GM18909 (cell line): Measurements from ENCODE around the gene MB.

Experiments used
- ATAC-seq: cut with Tn5 transposase; IDR thresholded peaks from one replicate; pipeline ENCODE4 v1.9.1; 2021; ENCODE audit warnings: mild to moderate bottlenecking; ENCODE audit not compliant: unreplicated experiment, poor library complexity

Gene MB

GRCh38 chr22:35599364-35599763 lies 17.8 kb downstream of the MB start:
- no peak for ATAC-seq

- ATAC-seq, result no peak
Observed at GRCh38 chr22:35598396-35598710, 18.8 kb downstream of the MB start.

GRCh38 chr22:35597692-35598395 lies 19.3 kb downstream of the MB start:
- ATAC-seq, result no peak

GRCh38 chr22:35596821-35597220 lies 20.3 kb downstream of the MB start:
- ATAC-seq, result no peak

- no peak for ATAC-seq
Observed at GRCh38 chr22:35594686-35595085, 22.4 kb downstream of the MB start.

- no peak for ATAC-seq
Observed at GRCh38 chr22:35593891-35594470, 23.1 kb downstream of the MB start.

GRCh38 chr22:35593071-35593890 lies 23.8 kb downstream of the MB start:
- no peak for ATAC-seq

- ATAC-seq, result no peak
Observed at GRCh38 chr22:35592418-35592967, 24.6 kb downstream of the MB start.

- no peak for ATAC-seq
Observed at GRCh38 chr22:35591714-35592417, 25.3 kb downstream of the MB start.

- ATAC-seq, result no peak
Observed at GRCh38 chr22:35590634-35591295, 26.4 kb downstream of the MB start.

GRCh38 chr22:35589756-35590093 lies 27.4 kb downstream of the MB start:
- no peak for ATAC-seq

- no peak for ATAC-seq
Observed at GRCh38 chr22:35589071-35589755, 27.9 kb downstream of the MB start.

- ATAC-seq, result no peak
Observed at GRCh38 chr22:35587896-35588295, 29.2 kb downstream of the MB start.

GRCh38 chr22:35587447-35587870 lies 29.7 kb downstream of the MB start:
- ATAC-seq, result no peak

GRCh38 chr22:35586771-35587170 lies 30.4 kb downstream of the MB start:
- no peak for ATAC-seq

GRCh38 chr22:35582861-35583670 lies 34.1 kb downstream of the MB start:
- no peak for ATAC-seq

GRCh38 chr22:35582218-35582860 lies 34.8 kb downstream of the MB start:
- ATAC-seq, result no peak

- ATAC-seq, result no peak
Observed at GRCh38 chr22:35581023-35581413, 36.1 kb downstream of the MB start.
